Measurements from ENCODE around the gene ATF7IP2. TPM values are rescaled to one million over a fixed set of nuclear protein-coding genes. Genes with fewer than 3 reads are reported as not detected.

Gene ATF7IP2, protein sequence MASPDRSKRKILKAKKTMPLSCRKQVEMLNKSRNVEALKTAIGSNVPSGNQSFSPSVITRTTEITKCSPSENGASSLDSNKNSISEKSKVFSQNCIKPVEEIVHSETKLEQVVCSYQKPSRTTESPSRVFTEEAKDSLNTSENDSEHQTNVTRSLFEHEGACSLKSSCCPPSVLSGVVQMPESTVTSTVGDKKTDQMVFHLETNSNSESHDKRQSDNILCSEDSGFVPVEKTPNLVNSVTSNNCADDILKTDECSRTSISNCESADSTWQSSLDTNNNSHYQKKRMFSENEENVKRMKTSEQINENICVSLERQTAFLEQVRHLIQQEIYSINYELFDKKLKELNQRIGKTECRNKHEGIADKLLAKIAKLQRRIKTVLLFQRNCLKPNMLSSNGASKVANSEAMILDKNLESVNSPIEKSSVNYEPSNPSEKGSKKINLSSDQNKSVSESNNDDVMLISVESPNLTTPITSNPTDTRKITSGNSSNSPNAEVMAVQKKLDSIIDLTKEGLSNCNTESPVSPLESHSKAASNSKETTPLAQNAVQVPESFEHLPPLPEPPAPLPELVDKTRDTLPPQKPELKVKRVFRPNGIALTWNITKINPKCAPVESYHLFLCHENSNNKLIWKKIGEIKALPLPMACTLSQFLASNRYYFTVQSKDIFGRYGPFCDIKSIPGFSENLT
- polyA plus RNA-seq (3.7 to 9.8 TPM (median 5.9 TPM) in 3 replicates), polyA minus RNA-seq (3.0 to 20.0 TPM (median 6.5 TPM) in 3 replicates)
- 4.2 TPM for polyA plus RNA-seq (2011; ENCODE audit: low read depth)
- 3.2 and 6.7 TPM in 2 replicates for polyA plus RNA-seq (2011; cell fraction: cytosol; rRNA removed)
- 12.2 and 15.4 TPM in 2 replicates for polyA plus RNA-seq (2011; cell fraction: nucleus; rRNA removed)
- polyA plus RNA-seq (2012; ENCODE audit: low replicate concordance), result 2.0 and 2.5 TPM in 2 replicates
- 1.9 TPM for polyA minus RNA-seq (2011; cell fraction: cytosol; rRNA and poly(A)+ RNA removed)
- polyA minus RNA-seq (2011; cell fraction: nucleus; rRNA and poly(A)+ RNA removed), result 4.4 and 8.9 TPM in 2 replicates

DNA sequence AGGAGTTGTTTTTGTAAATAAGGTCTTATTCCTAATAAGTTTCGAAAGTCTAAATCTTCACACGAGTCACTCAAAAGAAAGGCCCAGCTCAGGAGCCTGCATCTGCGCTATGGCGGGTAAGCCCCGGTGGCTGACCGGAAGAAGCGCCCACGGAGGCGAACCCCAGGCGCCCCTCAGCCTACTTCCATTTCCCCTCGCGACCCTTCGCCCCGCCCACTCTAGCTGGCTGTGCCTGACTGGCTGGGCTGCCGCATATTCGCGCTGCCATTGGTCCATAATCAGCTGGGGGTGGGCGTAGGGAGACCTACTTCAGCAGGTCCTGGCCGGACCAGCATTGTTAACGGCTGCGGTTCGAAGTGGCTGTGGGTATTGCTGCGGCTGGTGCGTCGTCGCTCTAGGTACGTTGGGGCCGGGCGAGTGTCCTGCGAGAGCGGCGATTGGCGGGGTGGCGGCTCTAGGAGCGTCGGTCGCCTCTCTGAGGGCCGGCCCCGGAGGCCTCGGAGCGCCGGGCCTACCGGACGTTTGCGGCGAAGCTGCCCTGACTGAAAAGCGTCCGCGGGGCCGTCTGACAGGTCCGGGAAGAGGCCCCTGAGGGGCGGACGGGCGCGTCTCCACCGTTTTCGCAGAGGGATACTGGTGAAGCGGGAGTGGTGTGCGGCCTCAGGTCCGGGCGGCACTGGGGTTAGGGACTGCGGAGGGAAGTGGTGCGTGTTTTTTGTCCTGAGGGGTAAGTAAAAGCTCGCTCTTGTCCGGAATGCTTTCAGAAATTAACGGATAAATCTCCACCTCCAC, at the start of gene ATF7IP2:
TSS of gene ATF7IP2 (plus strand) at position 337 of the 792 bp plus-strand sequence. CDS start 44,560 bp downstream, outside the sequence.
- peak within 1 kb of the TSS; percentile 92 for H2AFZ ChIP-seq (ENCODE audit: control insufficient read depth, low read length)
- H3K4me3 ChIP-seq (ENCODE audit: control insufficient read depth in 2 of 3, extremely low read depth in 1 of 3, insufficient read depth in 2 of 3, low read depth in 1 of 3, low read length in 3 of 3), result peak within 1 kb of the TSS; percentile 59 to 84 (median 81)
- H4K20me1 ChIP-seq (ENCODE audit: control insufficient read depth, extremely low read depth, insufficient read depth, low read length), result no peaks in the 10 kb centered on the region
- no peaks in the 10 kb centered on the region for H3K9me1 ChIP-seq (ENCODE audit: control insufficient read depth, extremely low read depth, insufficient read depth, low read length)
- peak within 1 kb of the TSS; percentile 89 for H3K4me2 ChIP-seq (ENCODE audit: control insufficient read depth, extremely low read depth, insufficient read depth, low read depth, low read length)
- TF ChIP-seq EZH2 (IDR thresholded peaks at IDR 0.05; ENCODE audit: low read length), result no peak
- TF ChIP-seq, protein P1, sequence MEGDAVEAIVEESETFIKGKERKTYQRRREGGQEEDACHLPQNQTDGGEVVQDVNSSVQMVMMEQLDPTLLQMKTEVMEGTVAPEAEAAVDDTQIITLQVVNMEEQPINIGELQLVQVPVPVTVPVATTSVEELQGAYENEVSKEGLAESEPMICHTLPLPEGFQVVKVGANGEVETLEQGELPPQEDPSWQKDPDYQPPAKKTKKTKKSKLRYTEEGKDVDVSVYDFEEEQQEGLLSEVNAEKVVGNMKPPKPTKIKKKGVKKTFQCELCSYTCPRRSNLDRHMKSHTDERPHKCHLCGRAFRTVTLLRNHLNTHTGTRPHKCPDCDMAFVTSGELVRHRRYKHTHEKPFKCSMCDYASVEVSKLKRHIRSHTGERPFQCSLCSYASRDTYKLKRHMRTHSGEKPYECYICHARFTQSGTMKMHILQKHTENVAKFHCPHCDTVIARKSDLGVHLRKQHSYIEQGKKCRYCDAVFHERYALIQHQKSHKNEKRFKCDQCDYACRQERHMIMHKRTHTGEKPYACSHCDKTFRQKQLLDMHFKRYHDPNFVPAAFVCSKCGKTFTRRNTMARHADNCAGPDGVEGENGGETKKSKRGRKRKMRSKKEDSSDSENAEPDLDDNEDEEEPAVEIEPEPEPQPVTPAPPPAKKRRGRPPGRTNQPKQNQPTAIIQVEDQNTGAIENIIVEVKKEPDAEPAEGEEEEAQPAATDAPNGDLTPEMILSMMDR (optimal IDR thresholded peaks at IDR 0.05 in 1 of 3, IDR thresholded peaks at IDR 0.05 in 1 of 3, conservative IDR thresholded peaks at IDR 0.05 in 1 of 3; ENCODE audit: extremely low read depth in 1 of 3, insufficient read depth in 2 of 3, low read length in 3 of 3), result no peak
- H3K36me3 ChIP-seq (ENCODE audit: control insufficient read depth in 2 of 2, extremely low read depth in 1 of 2, insufficient read depth in 2 of 2, low read length in 2 of 2), result no peaks in the 10 kb centered on the region
- DNase-seq (ENCODE audit: low read depth, low spot score), result peak; percentile 26
- no peaks in the 10 kb centered on the region for H3K9me3 ChIP-seq (ENCODE audit: control insufficient read depth, low read depth, low read length)
- H3K27ac ChIP-seq (ENCODE audit: control insufficient read depth, insufficient read depth, low read length), result peak within 1 kb of the TSS; percentile 57
- H3K79me2 ChIP-seq (ENCODE audit: control insufficient read depth, insufficient read depth, low read length), result peaks cover 3% of the 10 kb centered on the region
- FAIRE-seq, result peak; percentile 26
- peaks cover 3% of the 10 kb centered on the region for H3K4me1 ChIP-seq (ENCODE audit: control insufficient read depth, extremely low read depth, insufficient read depth, low read length)
- no peaks in the 10 kb centered on the region for H3K27me3 ChIP-seq (ENCODE audit: control insufficient read depth, extremely low read depth, insufficient read depth, low read length)
- dilution Hi-C loops (cut with MboI; ENCODE audit: extremely low pct_ligation_motif_present, low sequenced_read_pairs), result no loop called here
- peak within 1 kb of the TSS; percentile 80 for H3K9ac ChIP-seq (ENCODE audit: control insufficient read depth, extremely low read depth, insufficient read depth, low read length)

DNA sequence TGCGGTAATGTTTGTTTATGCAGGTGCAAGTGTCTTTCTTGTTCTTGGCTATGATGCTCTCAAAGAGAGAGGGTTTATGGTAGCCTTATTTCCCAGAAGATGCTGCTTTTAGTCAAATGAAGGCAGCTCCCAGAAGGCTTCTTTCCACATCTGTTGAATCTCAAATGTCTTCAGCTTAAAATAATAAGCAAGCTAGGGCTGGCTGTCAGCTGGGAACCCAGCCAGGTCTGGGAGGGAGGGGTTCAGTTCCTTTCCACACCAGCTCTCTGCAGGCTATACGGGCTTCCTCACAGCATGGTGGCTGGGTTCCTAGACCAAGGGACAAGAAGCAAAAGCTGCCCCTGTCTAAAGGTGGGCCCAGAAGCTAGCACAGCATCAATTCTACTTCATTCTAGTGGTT, 47.4 kb upstream of the ATF7IP2 start:
- DNase-seq (ENCODE audit: low read depth, low spot score), result no peak
- no peak overlapping the region for H3K27ac ChIP-seq (ENCODE audit: control insufficient read depth, insufficient read depth, low read length)
- H4K20me1 ChIP-seq (ENCODE audit: control insufficient read depth, extremely low read depth, insufficient read depth, low read length), result no peaks in the 10 kb centered on the region
- H3K9ac ChIP-seq (ENCODE audit: control insufficient read depth, extremely low read depth, insufficient read depth, low read length), result no peak overlapping the region
- H3K9me3 ChIP-seq (ENCODE audit: control insufficient read depth, low read depth, low read length), result no peaks in the 10 kb centered on the region
- no peaks in the 10 kb centered on the region for H3K27me3 ChIP-seq (ENCODE audit: control insufficient read depth, extremely low read depth, insufficient read depth, low read length)
- H2AFZ ChIP-seq (ENCODE audit: control insufficient read depth, low read length), result no peak overlapping the region
- no peaks in the 10 kb centered on the region for H3K4me1 ChIP-seq (ENCODE audit: control insufficient read depth, extremely low read depth, insufficient read depth, low read length)
- no peaks in the 10 kb centered on the region for H3K9me1 ChIP-seq (ENCODE audit: control insufficient read depth, extremely low read depth, insufficient read depth, low read length)
- dilution Hi-C loops (cut with MboI; ENCODE audit: extremely low pct_ligation_motif_present, low sequenced_read_pairs), result no loop called here
- H3K36me3 ChIP-seq (ENCODE audit: control insufficient read depth in 2 of 2, extremely low read depth in 1 of 2, insufficient read depth in 2 of 2, low read length in 2 of 2), result no peaks in the 10 kb centered on the region
- FAIRE-seq, result no peak
- no peak overlapping the region for H3K4me3 ChIP-seq (ENCODE audit: control insufficient read depth in 2 of 3, extremely low read depth in 1 of 3, insufficient read depth in 2 of 3, low read depth in 1 of 3, low read length in 3 of 3)
- no peak for TF ChIP-seq EZH2 (IDR thresholded peaks at IDR 0.05; ENCODE audit: low read length)
- TF ChIP-seq, protein P1 (optimal IDR thresholded peaks at IDR 0.05 in 1 of 3, IDR thresholded peaks at IDR 0.05 in 1 of 3, conservative IDR thresholded peaks at IDR 0.05 in 1 of 3; ENCODE audit: extremely low read depth in 1 of 3, insufficient read depth in 2 of 3, low read length in 3 of 3), result no peak
- no peaks in the 10 kb centered on the region for H3K79me2 ChIP-seq (ENCODE audit: control insufficient read depth, insufficient read depth, low read length)
- H3K4me2 ChIP-seq (ENCODE audit: control insufficient read depth, extremely low read depth, insufficient read depth, low read depth, low read length), result no peak overlapping the region

Data from keratinocyte (primary cell).